Measurements from ENCODE around the gene TH.

The TH gene

DNA sequence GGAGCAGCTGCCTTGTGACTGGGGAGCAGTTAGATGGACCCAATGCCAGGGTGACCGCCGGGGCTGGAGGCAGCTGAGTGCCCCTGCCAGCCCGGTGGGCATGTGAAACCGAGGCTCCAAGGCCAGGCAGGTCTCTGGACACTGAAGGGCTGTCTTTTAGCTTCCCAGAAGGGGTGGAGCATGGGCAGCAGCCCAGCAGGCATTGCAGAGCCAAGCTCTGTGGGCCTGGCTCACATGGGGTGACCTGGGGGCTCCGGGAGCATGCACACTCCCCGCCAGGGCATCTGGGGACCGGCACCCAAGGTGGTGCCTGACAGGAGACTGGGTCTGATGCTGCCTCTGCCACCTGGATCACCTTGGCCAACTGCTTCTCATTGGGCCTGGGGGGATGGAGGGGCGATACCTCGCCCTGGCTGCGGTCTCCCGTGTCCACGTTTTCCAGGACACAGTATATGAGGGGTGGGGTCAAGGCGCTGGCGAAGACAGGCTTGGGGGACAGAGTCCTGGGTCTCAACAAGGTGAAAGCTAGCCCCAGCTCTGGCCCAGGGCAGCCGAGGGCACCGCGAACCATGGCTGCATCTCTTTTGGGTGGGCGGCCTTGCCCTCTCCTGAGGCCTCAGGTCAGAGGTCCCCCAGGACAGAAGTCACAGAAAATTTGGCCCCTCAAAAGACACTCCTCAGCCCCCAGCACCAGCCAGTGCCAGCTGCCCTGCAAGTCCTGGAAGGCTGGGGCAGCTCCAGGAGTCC lies 14.1 kb downstream of the TH start:
- no peak for DNase-seq

DNA sequence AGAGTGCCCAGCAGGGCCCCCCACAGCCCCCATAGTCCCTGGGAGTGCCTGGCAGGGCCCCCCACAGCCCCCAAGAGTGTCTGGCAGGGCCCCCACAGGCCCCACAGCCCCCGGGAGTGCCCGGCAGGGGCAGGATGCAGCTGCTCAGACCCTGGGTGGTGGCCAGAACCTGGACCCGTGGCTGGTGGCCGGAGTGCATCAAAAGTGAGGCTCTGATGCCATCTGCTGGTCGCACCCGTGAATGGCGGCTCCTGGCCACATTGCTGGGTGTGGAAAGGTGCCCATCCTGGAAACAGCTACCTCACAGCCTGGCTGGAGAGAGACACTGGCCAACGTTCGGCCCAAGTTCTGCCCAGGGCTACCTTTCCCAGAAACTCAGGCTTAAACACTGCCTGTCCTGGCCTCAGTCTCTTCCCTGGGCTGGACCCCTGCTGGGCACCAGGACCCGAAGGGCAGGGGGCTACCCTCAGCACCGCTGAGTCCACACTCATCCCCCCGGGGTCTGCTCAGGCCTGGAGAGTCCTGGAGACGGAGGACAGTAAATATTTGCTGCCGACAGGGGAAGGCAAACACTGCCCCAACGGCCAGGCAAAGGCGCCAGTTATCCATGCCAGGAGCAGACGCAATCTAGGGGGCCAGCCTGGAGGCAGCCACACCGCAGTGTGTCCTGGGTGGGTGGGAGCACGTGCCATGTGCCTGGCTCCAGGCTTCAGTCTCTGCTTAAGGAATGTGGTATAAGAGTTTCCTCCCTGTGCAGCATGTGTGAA lies 15.0 kb downstream of the TH start:
- DNase-seq: no peak

DNA sequence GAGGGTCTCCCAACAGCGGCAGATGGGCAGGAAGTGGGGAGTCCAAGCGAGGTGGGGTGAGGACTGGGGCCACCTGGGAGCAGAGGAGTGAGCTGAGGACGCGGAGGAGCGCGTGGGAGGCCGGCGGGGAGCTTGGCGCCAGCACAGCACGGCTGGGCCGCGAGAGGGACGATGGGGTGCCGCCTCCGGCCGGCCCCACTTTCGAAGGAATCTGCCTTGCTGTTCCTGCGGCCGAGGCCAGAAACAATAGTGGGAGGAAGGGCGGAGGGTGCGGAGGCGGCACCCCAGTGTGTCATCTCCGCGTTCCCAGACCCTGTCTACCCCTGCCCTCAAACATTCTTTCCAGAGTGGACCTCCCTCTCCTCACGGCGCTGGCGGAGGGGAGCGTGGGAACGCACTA lies 16.1 kb downstream of the TH start:
- DNase-seq: no peak

- no peak for DNase-seq
These were observed 16.7 kb downstream of the TH start for GRCh38 chr11:2154889-2155288.

DNA sequence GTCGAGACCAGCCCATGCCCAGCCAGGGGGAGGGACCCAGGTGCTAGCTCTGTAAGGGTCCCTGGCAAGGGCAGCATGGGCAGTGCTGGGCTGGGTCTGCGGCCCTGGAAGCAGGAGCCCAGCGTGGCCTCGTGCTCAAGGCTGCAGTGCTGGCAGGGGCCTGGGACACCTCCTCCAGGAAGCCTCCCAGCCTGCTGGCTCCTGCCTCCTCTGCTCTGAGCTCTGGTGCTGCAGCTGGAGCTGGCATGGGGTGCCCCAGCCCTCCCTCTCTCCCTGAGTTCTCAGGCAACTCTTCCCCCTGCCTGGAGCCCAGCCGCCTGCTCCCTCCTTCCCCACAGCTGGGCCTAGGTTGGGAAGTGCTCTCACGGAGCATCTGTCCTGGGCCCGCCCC lies 17.4 kb downstream of the TH start:
- no peak for DNase-seq

DNA sequence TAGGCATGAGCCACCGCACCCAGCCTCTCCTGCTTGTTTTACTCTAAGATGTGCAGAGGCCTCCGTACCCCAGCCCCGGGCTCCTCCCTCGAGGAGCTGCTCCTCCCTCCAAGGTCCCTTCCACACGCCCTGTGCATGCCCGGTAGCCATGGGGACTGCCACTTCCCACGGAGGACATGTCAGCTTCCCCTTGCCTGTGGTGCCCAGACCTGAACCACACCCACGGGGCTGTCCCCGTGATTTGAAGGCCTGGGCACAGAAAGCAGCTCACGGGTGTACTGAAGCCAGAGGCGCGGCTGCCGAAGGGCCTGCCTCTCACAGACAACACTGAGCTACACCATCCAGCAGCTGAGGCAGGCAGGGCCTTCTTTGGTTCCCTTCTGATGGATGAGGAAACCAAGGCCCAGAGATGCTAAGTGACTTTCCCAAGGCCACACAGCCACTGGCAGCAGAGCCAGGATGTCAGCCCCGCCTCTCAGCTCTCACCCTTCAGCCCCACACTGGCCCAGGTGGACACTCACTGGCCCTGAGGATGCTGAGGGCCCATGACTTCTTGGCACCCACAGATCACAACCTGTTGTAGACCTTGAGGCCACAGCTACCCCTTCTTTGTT lies 17.9 kb downstream of the TH start:
- no peak for DNase-seq

- DNase-seq: no peak
These were observed 19.9 kb downstream of the TH start for GRCh38 chr11:2151500-2152257.

DNA sequence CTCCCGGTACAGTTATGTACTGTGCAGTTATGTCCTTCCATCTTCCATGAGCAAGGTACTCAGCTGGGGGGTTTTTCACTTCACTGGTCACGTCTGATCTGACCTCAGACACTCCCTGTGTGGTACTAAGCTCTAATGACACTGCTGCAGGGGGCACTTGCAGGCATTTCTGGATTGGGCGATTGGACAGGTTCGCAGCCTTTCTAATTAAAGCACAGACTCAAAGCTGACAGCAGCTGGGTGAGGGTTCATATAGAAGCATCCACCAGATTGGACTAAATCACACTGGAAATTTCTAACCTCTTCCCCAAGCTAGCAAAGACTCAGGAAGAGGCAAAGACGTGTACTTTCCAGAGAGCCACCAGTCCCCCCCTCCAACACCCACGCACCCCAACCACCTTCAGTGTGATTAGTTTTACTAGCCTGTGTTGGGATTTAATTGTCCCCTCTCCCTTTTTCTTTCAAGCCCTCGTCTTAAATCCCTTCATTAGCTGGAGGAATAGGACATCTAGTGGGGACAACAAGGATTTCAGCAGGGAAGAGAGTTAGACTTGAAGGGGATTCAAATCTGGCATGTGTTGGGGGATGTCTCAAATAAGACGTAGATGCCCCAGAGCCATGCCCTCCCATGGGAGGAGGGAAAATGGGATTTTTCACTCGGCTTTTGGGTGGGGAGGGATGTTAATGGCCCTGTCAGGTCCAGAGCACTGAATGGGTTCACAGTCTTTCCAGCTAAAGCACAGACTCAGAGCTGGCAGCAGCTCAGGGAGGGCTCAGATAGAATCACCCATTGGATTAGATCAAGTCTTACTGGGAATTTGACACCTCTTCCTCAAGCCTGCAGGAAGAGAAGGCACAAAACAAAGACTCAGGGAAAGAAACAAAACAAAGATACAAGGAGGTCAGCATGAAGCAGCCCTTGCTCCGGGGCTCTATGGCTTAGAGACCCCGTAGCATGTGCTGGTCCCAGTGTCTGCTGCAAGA lies 21.5 kb downstream of the TH start:
- no peak for DNase-seq

DNA sequence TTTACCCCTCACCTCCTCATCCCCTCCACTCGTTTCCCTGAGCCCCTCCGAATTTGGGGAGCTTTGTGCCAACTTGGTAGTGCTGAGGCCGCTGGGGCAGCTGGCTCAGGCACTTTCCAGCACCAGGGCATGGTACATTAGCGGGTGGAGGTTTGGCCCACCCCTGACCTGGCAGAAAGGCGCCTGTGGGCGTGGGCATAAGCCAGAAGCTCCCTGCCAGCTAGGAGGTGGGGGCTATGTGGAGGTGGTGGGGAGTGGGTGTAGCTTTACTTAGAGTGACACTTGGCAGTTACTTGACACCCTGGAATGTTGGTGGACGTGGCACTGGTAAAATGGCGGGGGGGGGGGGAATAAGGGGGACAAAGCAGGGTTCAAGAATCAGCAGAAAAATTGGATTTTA lies 22.2 kb downstream of the TH start:
- no peak for DNase-seq

- DNase-seq: no peak
These were observed 23.0 kb downstream of the TH start for GRCh38 chr11:2148595-2148994.

- DNase-seq: no peak
These were observed 24.2 kb downstream of the TH start for GRCh38 chr11:2147391-2147790.

DNA sequence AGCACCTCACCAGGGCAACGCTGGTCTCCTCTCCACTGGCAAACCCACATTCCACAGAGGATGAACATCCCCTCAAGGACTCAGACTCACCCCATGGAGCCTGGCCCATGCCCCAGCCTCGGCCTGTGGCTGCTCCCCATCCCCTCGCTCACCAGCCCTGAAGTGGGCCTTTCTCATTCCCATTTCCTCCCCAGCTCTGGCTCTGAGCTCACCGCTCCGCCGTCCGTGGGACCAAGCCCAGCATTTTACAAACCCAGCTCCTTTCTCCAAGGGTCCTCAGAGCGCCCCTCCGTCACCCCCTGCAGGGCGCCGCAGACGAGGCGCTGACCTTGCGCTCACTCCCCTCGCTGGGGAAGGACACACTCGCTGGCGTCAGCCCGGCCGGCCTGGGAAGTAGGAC lies 25.6 kb downstream of the TH start:
- DNase-seq: no peak

DNA sequence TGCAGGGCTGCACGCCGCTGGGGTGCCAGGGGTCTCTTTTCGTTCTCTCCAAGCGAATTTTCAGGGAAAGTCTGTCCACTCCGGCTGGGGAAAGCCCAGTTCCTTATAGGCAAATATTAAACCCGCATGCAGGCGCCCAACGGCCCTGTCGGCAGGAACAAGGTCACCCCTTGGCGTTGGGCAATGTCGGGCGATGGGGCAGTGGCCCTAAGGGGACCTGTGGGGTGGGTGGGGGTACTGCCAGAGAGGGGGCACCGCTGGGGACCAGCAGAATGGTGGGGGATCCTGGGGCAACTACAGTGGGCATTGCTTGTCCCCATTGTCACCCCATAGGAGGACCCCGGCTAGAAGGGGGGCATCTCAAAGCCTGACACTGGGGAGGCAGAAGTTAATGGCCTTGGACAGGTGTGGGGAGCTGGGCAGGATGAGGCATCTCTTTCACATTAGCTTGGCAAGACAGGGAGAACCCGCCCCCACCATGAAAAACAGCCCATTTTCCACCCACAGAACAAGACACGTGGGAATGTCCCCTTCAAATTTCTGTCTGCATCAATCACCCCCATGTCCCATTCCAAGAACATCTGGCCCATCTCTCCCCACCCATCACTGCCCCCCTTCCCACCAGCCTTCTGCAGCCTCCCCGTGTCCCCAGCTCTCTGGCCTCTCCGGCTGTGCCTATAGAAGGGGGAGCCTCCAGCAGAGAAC lies 26.9 kb downstream of the TH start:
- DNase-seq: no peak

- DNase-seq: no peak
These were observed 27.6 kb downstream of the TH start for GRCh38 chr11:2143799-2144543.

DNA sequence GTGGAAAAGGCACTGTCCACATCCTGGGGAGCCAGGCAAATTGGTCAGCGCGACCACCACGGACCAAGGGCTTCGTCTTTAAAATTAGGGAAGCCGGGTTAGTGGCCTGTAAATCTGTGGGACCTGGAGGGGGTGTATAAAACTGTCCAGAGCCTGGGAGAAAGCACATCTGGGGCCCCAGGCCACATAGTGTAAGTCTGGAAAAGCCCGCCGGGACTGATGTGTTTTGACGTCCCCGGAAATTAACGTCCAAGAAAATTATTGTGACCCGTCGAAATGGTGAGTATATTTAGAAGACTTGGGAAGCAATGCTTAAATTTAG lies 28.2 kb downstream of the TH start:
- DNase-seq: no peak

- no peak for DNase-seq
These were observed 28.8 kb downstream of the TH start for GRCh38 chr11:2142762-2143202.

DNA sequence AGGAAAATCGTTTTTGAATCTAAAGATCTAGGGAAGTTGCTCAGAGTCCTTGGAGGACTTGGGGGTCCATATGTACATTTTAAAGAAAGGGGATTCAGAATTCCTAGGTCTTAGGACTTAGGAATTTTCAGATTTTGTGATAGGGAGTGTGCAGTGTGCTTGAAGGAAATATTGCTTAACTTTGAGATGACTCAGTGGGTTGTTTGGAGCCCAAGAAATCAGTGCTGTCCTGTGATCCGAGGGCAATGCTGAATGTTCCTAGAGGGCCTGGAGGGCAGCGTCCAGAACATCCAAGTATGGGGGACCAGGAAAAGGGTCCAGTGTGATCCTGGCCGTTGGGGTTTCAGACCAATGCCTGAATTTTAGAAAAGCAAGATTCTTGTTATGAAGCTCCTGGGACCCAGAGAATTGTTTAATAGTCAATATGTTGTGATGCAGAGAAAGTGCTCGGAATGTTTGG lies 29.3 kb downstream of the TH start:
- no peak for DNase-seq

GRCh38 chr11:2140411-2141400 lies 30.9 kb downstream of the TH start:
- no peak for DNase-seq

DNA sequence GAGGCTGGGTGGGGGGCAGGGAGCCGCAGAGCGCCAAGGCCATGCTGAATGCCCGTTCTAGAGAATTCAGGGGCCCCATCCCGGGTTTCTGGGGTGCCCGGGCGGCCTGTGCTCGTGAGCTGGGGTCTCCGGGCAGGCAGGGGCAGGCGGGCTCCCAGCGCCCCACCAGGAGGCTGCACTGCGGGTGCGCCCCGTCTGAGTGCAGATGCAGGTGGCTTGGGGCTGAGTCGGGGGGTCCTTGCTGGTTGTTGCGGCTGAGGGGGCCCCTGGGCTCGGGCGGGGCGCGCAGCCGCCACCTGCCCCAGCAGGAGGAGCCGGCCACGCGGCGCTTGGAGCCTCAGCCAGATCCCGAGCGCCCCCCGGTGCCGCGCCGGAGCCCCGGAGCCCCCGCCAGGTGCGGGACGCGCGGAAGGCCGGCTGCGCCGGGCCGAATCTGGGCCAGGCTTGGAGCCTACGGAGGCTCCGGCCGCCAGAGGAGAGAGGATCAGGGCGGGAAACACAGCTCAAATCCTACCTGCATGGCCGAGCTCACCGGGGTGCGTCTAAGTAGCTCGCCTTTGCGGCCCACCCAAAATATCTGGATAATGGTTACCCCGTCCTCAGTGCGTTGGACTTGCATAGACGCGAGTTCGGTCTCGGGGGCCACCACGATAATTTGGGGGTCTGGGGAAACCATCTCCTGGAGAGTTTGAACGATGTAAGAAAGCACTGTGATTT lies 31.8 kb downstream of the TH start:
- no peak for DNase-seq
